Measurements from ENCODE around the gene SCPEP1. TPM values are rescaled to one million over a fixed set of nuclear protein-coding genes. Genes with fewer than 3 reads are reported as not detected.
"Not testable (repeated sequence)": the region's sequence is repeated elsewhere in the genome, so short reads cannot be mapped to it uniquely, and the experiment has no call there.

The SCPEP1 gene
- total RNA-seq, 1 donor from 2014 or later = 137 TPM

- FAIRE-seq (no peak), DNase-seq (ENCODE audit: low read depth) (no peak)
- H3K4me3 ChIP-seq (ENCODE audit: low read depth, low read length) = no peak overlapping the region
- H3K36me3 ChIP-seq (ENCODE audit: control insufficient read depth, insufficient read depth, low read length) = no peaks in the 10 kb centered on the region
- TF ChIP-seq, protein P1, sequence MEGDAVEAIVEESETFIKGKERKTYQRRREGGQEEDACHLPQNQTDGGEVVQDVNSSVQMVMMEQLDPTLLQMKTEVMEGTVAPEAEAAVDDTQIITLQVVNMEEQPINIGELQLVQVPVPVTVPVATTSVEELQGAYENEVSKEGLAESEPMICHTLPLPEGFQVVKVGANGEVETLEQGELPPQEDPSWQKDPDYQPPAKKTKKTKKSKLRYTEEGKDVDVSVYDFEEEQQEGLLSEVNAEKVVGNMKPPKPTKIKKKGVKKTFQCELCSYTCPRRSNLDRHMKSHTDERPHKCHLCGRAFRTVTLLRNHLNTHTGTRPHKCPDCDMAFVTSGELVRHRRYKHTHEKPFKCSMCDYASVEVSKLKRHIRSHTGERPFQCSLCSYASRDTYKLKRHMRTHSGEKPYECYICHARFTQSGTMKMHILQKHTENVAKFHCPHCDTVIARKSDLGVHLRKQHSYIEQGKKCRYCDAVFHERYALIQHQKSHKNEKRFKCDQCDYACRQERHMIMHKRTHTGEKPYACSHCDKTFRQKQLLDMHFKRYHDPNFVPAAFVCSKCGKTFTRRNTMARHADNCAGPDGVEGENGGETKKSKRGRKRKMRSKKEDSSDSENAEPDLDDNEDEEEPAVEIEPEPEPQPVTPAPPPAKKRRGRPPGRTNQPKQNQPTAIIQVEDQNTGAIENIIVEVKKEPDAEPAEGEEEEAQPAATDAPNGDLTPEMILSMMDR (IDR thresholded peaks at IDR 0.05; ENCODE audit: insufficient read depth, low read length, severe bottlenecking) = no peak
- H3K27me3 ChIP-seq (ENCODE audit: control insufficient read depth, insufficient read depth, low read length) = no peaks in the 10 kb centered on the region
Measured at GRCh38 chr17:56976941-56977608, 856 bp upstream of the SCPEP1 start.

GRCh38 chr17:56978441-56979090 lies 635 bp downstream of the SCPEP1 start:
- peak overlapping the region; percentile 58 for H3K4me3 ChIP-seq (ENCODE audit: low read depth, low read length)
- TF ChIP-seq, protein P1 (IDR thresholded peaks at IDR 0.05; ENCODE audit: insufficient read depth, low read length, severe bottlenecking) = no peak
- FAIRE-seq (no peak), DNase-seq (ENCODE audit: low read depth) (peak; percentile 17)
- H3K27me3 ChIP-seq (ENCODE audit: control insufficient read depth, insufficient read depth, low read length) = no peaks in the 10 kb centered on the region
- H3K36me3 ChIP-seq (ENCODE audit: control insufficient read depth, insufficient read depth, low read length) = no peaks in the 10 kb centered on the region

DNA sequence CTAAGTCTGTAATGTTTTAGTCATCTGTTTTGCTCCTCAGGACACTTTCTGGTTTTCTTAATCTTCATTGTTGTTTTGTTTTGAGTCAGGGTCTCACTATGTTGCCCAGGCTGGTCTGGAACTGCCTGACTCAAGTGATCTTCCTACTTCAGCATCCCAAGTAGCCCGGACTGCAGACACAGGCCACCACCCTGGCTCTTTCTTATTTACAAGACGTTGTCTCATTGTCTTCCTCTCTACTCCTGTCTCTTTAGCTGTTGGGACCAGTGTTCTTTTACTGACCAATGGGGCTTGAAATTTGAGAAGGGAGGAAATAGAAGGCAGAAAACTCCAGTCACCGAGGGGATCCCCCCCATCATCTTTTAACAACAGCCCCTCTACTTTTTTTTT lies 1.2 kb downstream of the SCPEP1 start:
- DNase-seq (ENCODE audit: low read depth) (peak; percentile 10), FAIRE-seq (no peak)
- no peaks in the 10 kb centered on the region for H3K36me3 ChIP-seq (ENCODE audit: control insufficient read depth, insufficient read depth, low read length)
- peak overlapping the region; percentile 58 for H3K4me3 ChIP-seq (ENCODE audit: low read depth, low read length)
- TF ChIP-seq, protein P1 (IDR thresholded peaks at IDR 0.05; ENCODE audit: insufficient read depth, low read length, severe bottlenecking) = no peak
- no peaks in the 10 kb centered on the region for H3K27me3 ChIP-seq (ENCODE audit: control insufficient read depth, insufficient read depth, low read length)

DNA sequence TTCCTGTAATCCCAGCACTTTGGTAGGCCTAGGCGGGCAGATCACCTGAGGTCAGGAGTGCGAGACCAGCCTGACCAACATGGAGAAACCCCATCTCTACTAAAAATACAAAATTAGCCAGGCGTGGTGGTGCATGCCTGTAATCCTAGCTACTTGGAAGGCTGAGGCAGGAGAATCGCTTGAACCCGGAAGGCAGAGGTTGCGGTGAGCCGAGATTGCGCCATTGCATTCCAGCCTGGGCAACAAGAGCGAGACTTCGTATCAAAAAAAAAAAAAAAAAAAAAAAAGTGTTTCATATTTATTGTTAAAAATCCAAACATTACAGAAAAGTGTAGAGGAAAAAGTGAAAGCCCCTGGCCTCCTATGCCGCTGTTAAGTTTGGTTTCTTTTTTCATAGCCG lies 2.6 kb downstream of the SCPEP1 start:
- H3K27me3 ChIP-seq (ENCODE audit: control insufficient read depth, insufficient read depth, low read length); FAIRE-seq; H3K4me3 ChIP-seq (ENCODE audit: low read depth, low read length); H3K36me3 ChIP-seq (ENCODE audit: control insufficient read depth, insufficient read depth, low read length); DNase-seq (ENCODE audit: low read depth): not testable (repeated sequence)

DNA sequence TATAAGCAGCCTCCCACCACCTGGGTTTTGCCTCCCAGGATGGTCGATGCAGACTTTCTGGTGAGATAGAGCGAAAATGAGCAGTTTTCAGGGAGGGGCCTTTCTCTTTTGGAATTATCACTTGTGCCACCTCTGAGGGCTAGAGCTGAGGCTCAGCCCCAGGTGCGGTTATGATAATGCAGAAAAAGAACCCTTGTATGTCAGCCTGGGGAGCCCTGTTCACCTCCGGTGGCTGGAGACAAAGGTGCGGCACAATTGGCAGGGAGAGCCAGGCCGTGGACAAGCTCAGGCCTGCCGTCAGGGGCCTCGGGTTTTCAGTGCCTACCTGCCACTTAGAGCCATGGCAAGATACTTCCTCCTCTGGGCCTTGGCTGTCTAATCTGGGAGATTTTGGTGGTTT lies 4.4 kb downstream of the SCPEP1 start:
- FAIRE-seq = no peak

GRCh38 chr17:56983366-56983765 lies 5.4 kb downstream of the SCPEP1 start:
- no peak for FAIRE-seq
- TF ChIP-seq, protein P1 (IDR thresholded peaks at IDR 0.05; ENCODE audit: insufficient read depth, low read length, severe bottlenecking) = no peak

More for the DNA sequence above, 4.4 kb downstream of the SCPEP1 start:
- Histone ChIP-seq H3K27me3 (ENCODE audit: control insufficient read depth, insufficient read depth, low read length) (no peaks in the 10 kb centered on the region), H3K4me3 (ENCODE audit: low read depth, low read length) (no peak overlapping the region), H3K36me3 (ENCODE audit: control insufficient read depth, insufficient read depth, low read length) (peaks cover 11% of the 10 kb centered on the region)
- TF ChIP-seq, protein P1 (IDR thresholded peaks at IDR 0.05; ENCODE audit: insufficient read depth, low read length, severe bottlenecking) = no peak
- peak; percentile 74 for DNase-seq (ENCODE audit: low read depth)

More at GRCh38 chr17:56983366-56983765, 5.4 kb downstream of the SCPEP1 start:
- H3K4me3 ChIP-seq (ENCODE audit: low read depth, low read length) = no peak overlapping the region
- DNase-seq (ENCODE audit: low read depth) = no peak
- H3K36me3 ChIP-seq (ENCODE audit: control insufficient read depth, insufficient read depth, low read length) = peaks cover 13% of the 10 kb centered on the region
- H3K27me3 ChIP-seq (ENCODE audit: control insufficient read depth, insufficient read depth, low read length) = no peaks in the 10 kb centered on the region

All from bronchial epithelial cell (primary cell).